Gastroesophageal sphincter (tissue), 4 donors: Measurements from ENCODE around the gene UBLCP1. TPM values are rescaled to one million over a fixed set of nuclear protein-coding genes. Genes with fewer than 3 reads are reported as not detected.
"Not testable (repeated sequence)": the region's sequence is repeated elsewhere in the genome, so short reads cannot be mapped to it uniquely, and the experiment has no call there.

Experiments used
- ATAC-seq: fragments of 150-250 bp; one replicate; pipeline ENCODE4 v1.9.1; 2016; ENCODE audit warnings: mild to moderate bottlenecking, moderate library complexity
- H3K27ac ChIP-seq, 4 donors: fragments of 200-600 bp; sonication (generic) in 3 of 4; 1 replicate in 3 of 4; 2 replicates in 1 of 4; pipeline ENCODE4 v1.5.1; 2016 to 2019
- H3K27me3 ChIP-seq: fragments of 200-600 bp; sonication (generic); one replicate; pipeline ENCODE4 v1.5.1; 2019
- H3K36me3 ChIP-seq, 2 donors: fragments of 200-600 bp; sonication (generic); one replicate each; pipeline ENCODE4 v1.5.1; 2019; ENCODE audit warnings: control low read depth in 1 of 2
- H3K4me1 ChIP-seq, 3 donors: fragments of 200-600 bp; sonication (generic); 1 replicate in 2 of 3; 2 replicates in 1 of 3; pipeline ENCODE4 v1.5.1; 2016 to 2019; ENCODE audit warnings: control low read depth in 2 of 3
- H3K4me3 ChIP-seq, 2 donors: fragments of 200-600 bp; sonication (generic); one replicate each; pipeline ENCODE4 v1.5.1; 2019; ENCODE audit warnings: mild to moderate bottlenecking in 1 of 2, moderate library complexity in 1 of 2
- H3K9me3 ChIP-seq, 3 donors: fragments of 200-600 bp; sonication (generic); one replicate each; pipeline ENCODE4 v1.5.1; 2017 to 2019; ENCODE audit warnings: control low read depth in 2 of 3
- CTCF ChIP-seq, 4 experiments: fragments of 200-600 bp in 2 of 4; fragments of 450-650 bp in 2 of 4; sonication (generic) in 1 of 4; IDR thresholded peaks; one replicate each; pipeline ENCODE4 v1.5.1; 2017 to 2019; ENCODE audit warnings: antibody characterized with exemption in 4 of 4, mild to moderate bottlenecking in 2 of 4, moderate library complexity in 2 of 4
- EP300 ChIP-seq: sonication (generic); formaldehyde crosslinking; IDR thresholded peaks from one replicate; pipeline ENCODE4 v1.6.1; 2017; ENCODE audit warnings: antibody characterized with exemption, mild to moderate bottlenecking
- POLR2A ChIP-seq, 2 donors: fragments of 450-650 bp; IDR thresholded peaks; one replicate each; pipeline ENCODE4 v1.6.1; 2017; ENCODE audit warnings: antibody characterized with exemption in 2 of 2, mild to moderate bottlenecking in 2 of 2, moderate library complexity in 1 of 2
- POLR2AphosphoS5 ChIP-seq: sonication (generic); formaldehyde crosslinking; IDR thresholded peaks from one replicate; pipeline ENCODE4 v1.6.1; 2017; ENCODE audit warnings: antibody characterized with exemption
- WGBS, 2 donors: methylation state at CpG; one replicate each; pipeline ENCODE4 v1.1.5; 2018; ENCODE audit warnings: low coverage in 1 of 2; 5-methylcytosine and 5-hydroxymethylcytosine counted together
- total RNA-seq, 4 donors: library from RNA; depleted of rRNA; stranded (reverse); fragments of >200 nt; gene quantifications; one replicate each; pipeline ENCODE4 v1.1.0, GENCODE V29; 2016

The UBLCP1 gene
- total RNA-seq, 4 donors from 2014 or later: 24.1 to 29.3 (median 26.0) TPM

- peak; percentile 10 for ATAC-seq
- WGBS, 2 donors: 33 to 39% methylated on average over 7 to 10 of the region's 10 CpGs
- Histone ChIP-seq H3K36me3 (peaks cover 0 to 6% of the 10 kb centered on the region in 2 donors), H3K4me1 (peaks cover 0 to 24% (median 0%) of the 10 kb centered on the region in 3 donors), H3K9me3 (no peaks in the 10 kb centered on the region), H3K4me3 (peak overlapping the region; percentile 72 to 96), H3K27ac (peak overlapping the region; percentile 82 to 94 (median 88)), H3K27me3 (no peaks in the 10 kb centered on the region)
- TF ChIP-seq EP300 (no peak), CTCF (IDR thresholded peaks at IDR 0.05) (no peak), POLR2AphosphoS5 (no peak), POLR2A (IDR thresholded peaks at IDR 0.05) (no peak)
Measured at GRCh38 chr5:159262472-159262858, 625 bp upstream of the UBLCP1 start.

- Histone ChIP-seq H3K36me3 (peaks cover 0 to 6% of the 10 kb centered on the region in 2 donors), H3K4me1 (peaks cover 0 to 26% (median 0%) of the 10 kb centered on the region in 3 donors), H3K4me3 (peak overlapping the region; percentile 72 to 96), H3K9me3 (no peaks in the 10 kb centered on the region), H3K27me3 (no peaks in the 10 kb centered on the region), H3K27ac (peak overlapping the region; percentile 82 to 94 (median 88))
- TF ChIP-seq POLR2AphosphoS5: no peak
- TF ChIP-seq CTCF (IDR thresholded peaks at IDR 0.05): no peak
- no peak for TF ChIP-seq POLR2A (IDR thresholded peaks at IDR 0.05)
- ATAC-seq: peak; percentile 7
- WGBS, 2 donors: 4 to 5% methylated on average over 10 of the region's 10 CpGs
Measured at GRCh38 chr5:159263569-159263905, 447 bp downstream of the UBLCP1 start.

- ATAC-seq, H3K4me3 ChIP-seq, H3K27me3 ChIP-seq, H3K27ac ChIP-seq, H3K9me3 ChIP-seq: not testable (repeated sequence)
- peaks cover 0 to 37% of the 10 kb centered on the region in 2 donors for H3K36me3 ChIP-seq
- WGBS, 2 donors: no CpG with 5 or more reads among the region's 2 CpGs
- H3K4me1 ChIP-seq: peaks cover 0 to 26% (median 0%) of the 10 kb centered on the region in 3 donors
Measured at GRCh38 chr5:159266764-159267163, 3.7 kb downstream of the UBLCP1 start.

GRCh38 chr5:159269723-159270122 lies 6.6 kb downstream of the UBLCP1 start:
- no peak overlapping the region for H3K4me3 ChIP-seq
- H3K27ac ChIP-seq: no peak overlapping the region
- H3K36me3 ChIP-seq: peaks cover 0 to 65% of the 10 kb centered on the region in 2 donors
- 58 to 70% methylated on average over 2 of the region's 2 CpGs for WGBS, 2 donors
- H3K4me1 ChIP-seq: peaks cover 0 to 8% (median 0%) of the 10 kb centered on the region in 3 donors
- H3K27me3 ChIP-seq: no peaks in the 10 kb centered on the region
- H3K9me3 ChIP-seq: no peaks in the 10 kb centered on the region
- no peak for ATAC-seq
- TF ChIP-seq POLR2A (IDR thresholded peaks at IDR 0.05) (no peak), EP300 (no peak), CTCF (IDR thresholded peaks at IDR 0.05) (no peak), POLR2AphosphoS5 (no peak)

GRCh38 chr5:159273923-159274322 lies 10.8 kb downstream of the UBLCP1 start:
- Histone ChIP-seq H3K4me1 (no peaks in the 10 kb centered on the region), H3K4me3 (no peak overlapping the region), H3K27ac (no peak overlapping the region), H3K27me3 (no peaks in the 10 kb centered on the region), H3K9me3 (no peaks in the 10 kb centered on the region), H3K36me3 (peaks cover 0 to 90% of the 10 kb centered on the region in 2 donors)
- TF ChIP-seq EP300 (no peak), POLR2AphosphoS5 (no peak), CTCF (IDR thresholded peaks at IDR 0.05) (no peak), POLR2A (IDR thresholded peaks at IDR 0.05) (no peak)
- ATAC-seq: no peak

- no peak for ATAC-seq
- Histone ChIP-seq H3K27me3 (no peaks in the 10 kb centered on the region), H3K4me1 (no peaks in the 10 kb centered on the region), H3K27ac (no peak overlapping the region), H3K4me3 (no peak overlapping the region), H3K9me3 (no peaks in the 10 kb centered on the region), H3K36me3 (peaks cover 0 to 90% of the 10 kb centered on the region in 2 donors)
- TF ChIP-seq POLR2A (IDR thresholded peaks at IDR 0.05) (no peak), CTCF (IDR thresholded peaks at IDR 0.05) (no peak), POLR2AphosphoS5 (no peak), EP300 (no peak)
Measured at GRCh38 chr5:159274676-159275075, 11.6 kb downstream of the UBLCP1 start.
